RWPE1 (cell line): Measurements from ENCODE around the gene SLC34A1.

Experiments used
- CTCF ChIA-PET: fragments of 350-600 bp; sonication (Branson Sonifier 250); formaldehyde crosslinking; extraction: SDS; loops from one replicate; lab custom pipeline; 2021; lab: Yijun Ruan, JAX
- POLR2A ChIA-PET: fragments of 400-600 bp; formaldehyde crosslinking; extraction: SDS; loops from one replicate; lab custom pipeline; 2020; ENCODE audit warnings: antibody characterized with exemption; ENCODE audit not compliant: low non-redundant PET; lab: Yijun Ruan, JAX
- DNase-seq: peaks from one replicate; pipeline ENCODE4 v3.0.0; 2012; ENCODE audit warnings: low spot score
- H3K27ac ChIP-seq: fragments of 450-650 bp; 2 replicates; pipeline ENCODE4 v1.5.1; 2017
- CTCF ChIP-seq: fragments of 450-650 bp; conservative IDR thresholded peaks from 2 replicates; pipeline ENCODE4 v1.5.1; 2017; ENCODE audit warnings: low read depth, mild to moderate bottlenecking

SLC34A1 gene

GRCh38 chr5:177442066-177442826 lies 58.0 kb downstream of the SLC34A1 start:
- POLR2A ChIA-PET, result interaction anchor here (0.6 to 1.3 kb wide), 2 partner anchors 16 to 138 kb away, joined by 3 to 5 read pairs; partner anchors contain the start of genes GRK6, PRELID1 and RAB24
- CTCF ChIA-PET, result interaction anchor here (1.4 to 12.5 kb wide), 2 partner anchors 13 to 39 kb away, joined by 5 to 148 read pairs; no protein-coding TSS in a partner anchor
- TF ChIP-seq CTCF, result no peak
- peak overlapping the region; percentile 88 for H3K27ac ChIP-seq
- DNase-seq, result no peak

- TF ChIP-seq CTCF, result no peak
- DNase-seq, result no peak
- H3K27ac ChIP-seq, result peak overlapping the region; percentile 88
- CTCF ChIA-PET, result interaction anchor here (1.0 to 12.5 kb wide), 5 partner anchors 11 to 53 kb away, joined by 3 to 148 read pairs (median 4); partner anchors contain the start of gene GRK6
- POLR2A ChIA-PET, result interaction anchor here (0.6 kb wide), 1 partner anchor 33 kb away, joined by 3 read pairs; no protein-coding TSS in a partner anchor
These were observed 59.1 kb downstream of the SLC34A1 start for GRCh38 chr5:177443144-177443983.

- DNase-seq, result no peak
- ChIA-PET CTCF (interaction anchor here (1.0 to 12.5 kb wide), 5 partner anchors 10 to 54 kb away, joined by 3 to 148 read pairs (median 4); partner anchors contain the start of gene GRK6), POLR2A (interaction anchor here (0.6 kb wide), 1 partner anchor 18 kb away, joined by 3 read pairs; no protein-coding TSS in a partner anchor)
- TF ChIP-seq CTCF, result no peak
- peak overlapping the region; percentile 88 for H3K27ac ChIP-seq
These were observed 60.1 kb downstream of the SLC34A1 start for GRCh38 chr5:177444106-177445051.

GRCh38 chr5:177445052-177445916 lies 61.0 kb downstream of the SLC34A1 start:
- no peak for TF ChIP-seq CTCF
- ChIA-PET POLR2A (interaction anchor here (0.6 kb wide), 1 partner anchor 19 kb away, joined by 3 read pairs; no protein-coding TSS in a partner anchor), CTCF (interaction anchor here (1.5 to 12.5 kb wide), 4 partner anchors 9 to 42 kb away, joined by 4 to 148 read pairs (median 12); no protein-coding TSS in a partner anchor)
- H3K27ac ChIP-seq, result peak overlapping the region; percentile 88
- DNase-seq, result no peak

DNA sequence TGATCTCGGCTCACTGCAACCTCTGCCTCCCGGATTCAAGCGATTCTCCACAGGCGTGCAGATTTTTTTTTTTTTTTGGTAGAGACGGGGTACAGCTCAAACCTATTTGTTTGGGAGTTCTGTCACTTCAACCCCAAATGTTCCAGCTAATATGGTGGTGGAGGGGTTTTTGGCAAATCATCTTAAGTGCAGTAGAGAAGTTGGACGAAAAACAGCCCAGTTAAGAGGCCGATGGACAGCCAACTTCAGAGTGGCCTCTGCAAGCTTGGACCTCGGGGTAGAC lies 61.6 kb downstream of the SLC34A1 start:
- ChIA-PET POLR2A (no interaction called here), CTCF (interaction anchor here (0.6 to 12.5 kb wide), 6 partner anchors 9 to 162 kb away, joined by 4 to 148 read pairs (median 6); no protein-coding TSS in a partner anchor)
- peak overlapping the region; percentile 88 for H3K27ac ChIP-seq
- DNase-seq, result no peak
- TF ChIP-seq CTCF, result no peak
